NCI-H748 treated with DMSO at 0.1 percent for 48 hours (cell line): ENCODE results near the gene FADS6.
"Not testable (repeated sequence)": the region's sequence is repeated elsewhere in the genome, so short reads cannot be mapped to it uniquely, and the experiment has no call there.

Source experiments
- DNase-seq: peaks from one replicate; lab custom pipeline; 2025; lab: John Stamatoyannopoulos, UW

The FADS6 gene

DNA sequence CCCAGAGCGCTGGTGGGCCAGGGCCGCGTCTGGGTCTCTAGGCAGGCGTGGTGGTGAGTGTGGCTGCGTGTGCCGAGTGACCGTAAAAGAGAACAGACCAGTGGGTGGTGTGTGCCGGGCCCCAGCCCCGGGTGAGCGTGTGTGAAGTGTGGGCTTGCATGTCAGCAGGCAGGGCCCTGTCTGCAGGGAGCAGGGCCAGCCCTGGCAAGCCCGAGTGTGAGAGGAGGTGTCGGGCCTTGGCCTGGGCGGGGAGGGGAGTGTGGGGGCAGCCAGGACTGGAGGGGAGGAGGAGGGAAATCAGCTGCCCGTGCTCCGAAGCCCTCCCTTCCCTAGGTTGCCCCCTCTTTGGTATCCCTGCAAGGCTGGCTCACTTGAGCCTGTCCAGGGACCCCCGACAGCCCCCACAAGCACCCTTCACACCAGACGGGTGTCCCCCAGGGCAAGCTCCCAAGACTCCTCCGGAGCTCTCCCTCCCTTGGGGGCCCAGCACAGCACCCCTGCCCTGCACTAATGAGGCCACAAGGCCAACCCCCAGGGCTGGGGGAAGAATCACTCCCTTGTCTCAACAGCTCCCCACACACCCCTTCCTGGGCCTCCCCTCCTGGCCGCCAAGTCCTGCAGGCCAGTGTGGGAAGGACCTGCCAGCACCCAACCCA lies 27.7 kb upstream of the FADS6 start:
- no peak for DNase-seq

DNA sequence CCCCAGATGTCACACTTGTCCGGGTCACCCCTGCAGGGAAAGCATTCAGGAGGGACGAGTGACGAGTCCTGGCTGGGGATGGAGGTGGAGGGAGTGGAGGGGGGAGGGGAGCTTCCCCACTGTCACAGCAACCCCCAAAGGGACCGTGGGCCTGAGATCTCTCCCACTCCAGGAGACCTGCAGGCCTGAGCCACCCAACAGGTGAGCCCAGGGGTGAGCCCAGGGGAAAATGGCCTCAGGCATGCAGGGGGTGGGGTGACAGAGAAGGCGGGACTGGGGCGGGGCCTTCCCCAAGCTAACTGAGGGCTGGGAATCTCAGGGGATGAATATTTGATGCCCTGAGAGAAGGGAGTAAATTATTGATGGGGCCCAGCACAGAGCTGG lies 27.2 kb upstream of the FADS6 start:
- DNase-seq: no peak

DNA sequence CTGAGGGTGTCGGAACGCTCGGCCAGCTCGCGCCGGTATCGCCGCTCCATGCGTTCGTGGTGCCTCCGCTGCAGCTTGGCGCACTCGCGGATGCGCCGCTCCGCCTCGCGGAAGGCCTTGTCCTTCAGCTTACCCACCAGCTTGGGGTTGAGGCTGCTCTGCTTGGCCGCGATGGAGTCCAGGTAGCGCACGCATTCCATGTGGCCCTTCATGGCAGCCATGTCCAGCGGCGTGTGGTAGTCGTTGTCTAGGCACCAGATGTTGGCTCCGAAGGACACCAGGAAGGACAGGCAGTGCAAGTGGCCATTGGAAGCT lies 26.8 kb upstream of the FADS6 start:
- DNase-seq: no peak

DNA sequence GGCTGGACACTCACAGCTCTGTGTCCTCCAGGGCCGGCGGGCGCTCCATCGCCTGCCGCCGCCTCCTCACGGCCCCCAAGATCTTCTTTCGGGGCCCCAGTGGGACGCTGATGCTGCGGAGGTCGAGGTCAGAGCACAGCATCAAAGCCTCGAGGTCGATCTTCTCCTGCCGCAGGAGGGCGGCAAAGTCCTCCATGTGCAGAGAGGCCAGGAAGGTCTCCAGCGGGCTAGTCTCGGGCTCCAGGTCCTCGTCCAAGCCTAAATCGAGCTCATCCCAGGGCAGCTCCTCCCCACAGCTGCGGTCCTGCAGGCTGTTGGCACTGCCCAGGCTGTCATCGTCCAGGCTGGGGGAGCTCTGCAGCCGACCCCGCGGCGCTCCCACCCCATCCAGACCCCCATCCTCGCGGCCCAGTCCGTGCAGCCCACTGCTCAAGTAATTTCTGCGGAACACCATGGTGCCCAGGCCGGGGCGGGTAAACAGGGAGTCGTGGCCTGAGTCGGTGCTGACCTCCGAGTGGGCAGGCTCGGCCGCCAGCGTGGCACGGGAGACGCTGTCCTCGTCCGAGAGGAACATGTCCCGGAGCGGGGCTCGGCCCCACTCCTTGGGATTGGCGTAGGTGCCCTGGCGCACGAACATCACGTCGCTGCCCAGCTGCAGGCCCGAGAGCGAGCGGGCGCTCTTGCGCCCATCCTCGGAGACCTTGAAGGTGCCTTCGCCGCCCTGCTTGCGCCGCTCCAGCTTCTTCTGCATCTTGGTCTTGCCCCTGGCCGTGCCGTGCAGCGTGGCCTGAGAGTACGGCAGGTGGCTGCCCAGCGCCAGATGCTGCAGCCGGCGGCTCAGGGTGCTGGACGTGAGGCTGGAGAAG lies 26.2 kb upstream of the FADS6 start:
- DNase-seq: no peak

DNA sequence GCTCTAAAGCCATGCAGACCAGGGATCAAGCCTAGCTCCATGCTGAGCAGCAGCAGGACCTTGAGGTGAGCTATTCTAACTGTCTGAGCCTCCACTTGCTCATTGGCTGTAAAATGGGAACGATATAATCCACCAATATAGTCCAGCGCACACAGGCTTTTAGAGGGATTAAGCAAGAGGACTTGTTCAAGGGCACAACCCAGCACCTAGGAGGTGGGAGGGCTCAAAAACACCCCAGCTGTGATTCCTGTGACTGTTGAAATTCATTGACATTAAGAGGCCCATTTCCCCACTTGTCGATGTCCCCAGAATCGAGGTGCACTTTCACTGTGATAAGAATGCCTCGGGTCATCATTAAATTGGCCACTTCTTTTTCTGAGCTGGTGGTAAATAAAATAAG lies 25.5 kb upstream of the FADS6 start:
- DNase-seq: no peak

DNA sequence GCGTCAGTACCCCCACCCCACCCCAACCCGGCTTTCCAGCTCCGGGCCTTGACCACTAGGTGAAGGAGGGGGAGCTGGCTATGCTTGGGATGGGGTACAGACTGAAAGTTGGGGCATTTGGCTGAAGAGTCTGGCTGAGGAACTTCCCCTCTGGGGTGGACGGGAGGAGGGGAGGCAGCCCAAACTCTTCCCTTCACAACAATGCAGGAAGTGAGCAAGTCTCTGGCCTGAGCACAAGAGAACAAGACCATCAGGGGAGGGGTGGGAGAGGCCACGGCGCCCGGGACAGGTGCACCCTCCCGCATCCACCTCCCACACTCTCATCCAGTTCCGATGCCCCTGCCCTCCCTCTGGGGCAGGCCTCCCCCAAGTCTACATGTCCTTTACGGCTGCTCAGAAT lies 24.0 kb upstream of the FADS6 start:
- DNase-seq: no peak

DNA sequence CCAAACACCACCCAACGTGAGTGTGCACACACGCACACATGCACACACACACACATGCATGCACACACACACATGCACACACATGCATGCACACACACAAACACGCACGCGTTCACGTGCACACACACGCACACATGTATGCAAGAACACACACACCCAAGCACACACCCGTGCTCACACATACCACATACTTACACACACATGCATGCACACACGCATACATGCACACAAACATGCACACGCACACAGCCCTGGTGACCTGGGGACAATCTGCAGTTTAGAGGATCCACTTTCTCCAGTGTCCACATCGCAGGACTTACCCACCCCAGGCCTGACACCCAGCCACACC lies 23.4 kb upstream of the FADS6 start:
- no peak for DNase-seq

DNA sequence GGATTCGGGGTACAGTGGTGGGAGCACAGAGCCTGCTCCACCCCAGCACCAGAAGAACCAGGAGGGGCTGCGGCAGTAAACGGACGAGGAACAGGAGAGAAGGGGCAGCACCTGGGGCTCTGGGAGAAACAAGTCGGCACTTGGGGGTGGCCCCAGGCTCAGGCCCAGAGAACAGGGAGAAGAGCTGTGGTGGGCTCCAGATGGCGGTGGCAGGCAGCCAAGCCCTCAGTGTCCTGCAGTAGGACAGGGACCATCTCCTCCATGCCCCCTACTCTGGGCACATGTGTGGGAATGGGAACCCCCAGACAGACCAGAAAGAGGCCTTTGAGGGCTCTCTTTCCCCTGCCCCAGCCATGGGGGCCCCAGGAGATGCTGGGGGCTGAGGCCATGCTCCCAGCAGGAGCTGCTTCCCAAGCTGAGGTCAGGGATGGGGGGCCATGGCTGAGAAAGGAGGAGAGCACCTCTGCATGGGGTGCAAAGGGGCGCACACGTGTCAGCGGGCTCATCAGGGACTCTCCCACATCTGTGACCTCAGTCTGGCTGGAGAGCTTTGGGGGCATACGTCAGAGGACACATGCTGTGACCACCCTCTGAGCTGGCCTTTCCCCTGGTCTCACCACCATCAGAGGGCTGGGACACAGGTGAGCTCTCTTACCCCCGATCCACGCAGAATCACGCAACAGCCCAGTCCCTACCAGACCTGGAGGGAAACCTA lies 22.9 kb upstream of the FADS6 start:
- no peak for DNase-seq

DNA sequence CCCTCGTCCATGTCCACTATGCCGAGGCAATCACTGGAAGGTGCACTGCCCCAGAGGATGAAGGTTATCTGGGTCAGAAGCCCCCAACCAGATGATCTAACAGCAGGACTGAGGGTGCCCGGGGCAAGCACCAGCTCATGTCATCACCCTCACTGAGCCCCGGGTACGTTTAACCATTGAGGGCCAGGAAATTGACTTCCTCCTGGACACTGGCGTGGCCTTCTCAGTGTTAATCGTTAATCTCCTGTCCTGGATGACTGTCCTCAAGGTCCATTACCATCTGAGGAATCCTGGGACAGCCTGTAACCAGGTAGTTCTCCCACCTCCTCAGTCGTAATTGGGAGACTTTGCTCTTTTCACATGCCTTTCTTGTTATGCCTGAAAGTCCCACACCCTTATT lies 18.0 kb upstream of the FADS6 start:
- not testable (repeated sequence) for DNase-seq

DNA sequence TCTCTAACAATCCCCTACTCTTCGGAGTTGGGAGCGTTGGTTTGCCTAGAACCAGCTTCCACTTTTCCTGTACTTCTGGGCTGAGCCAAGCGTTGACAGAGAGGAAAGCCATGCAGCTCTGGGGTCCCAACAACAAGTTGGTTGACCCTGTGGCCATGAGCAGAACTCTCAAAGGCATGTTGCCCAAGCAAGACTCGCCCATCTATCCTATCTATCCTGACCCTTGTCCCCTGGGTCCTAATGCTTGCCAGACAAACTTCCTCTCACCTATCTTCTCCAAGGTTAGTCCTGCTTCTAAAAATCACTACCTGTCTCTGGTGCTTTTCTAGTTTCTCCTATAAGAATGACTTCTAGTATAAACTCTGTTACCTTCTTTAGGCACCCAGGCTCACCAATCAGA lies 15.7 kb upstream of the FADS6 start:
- DNase-seq: not testable (repeated sequence)

DNA sequence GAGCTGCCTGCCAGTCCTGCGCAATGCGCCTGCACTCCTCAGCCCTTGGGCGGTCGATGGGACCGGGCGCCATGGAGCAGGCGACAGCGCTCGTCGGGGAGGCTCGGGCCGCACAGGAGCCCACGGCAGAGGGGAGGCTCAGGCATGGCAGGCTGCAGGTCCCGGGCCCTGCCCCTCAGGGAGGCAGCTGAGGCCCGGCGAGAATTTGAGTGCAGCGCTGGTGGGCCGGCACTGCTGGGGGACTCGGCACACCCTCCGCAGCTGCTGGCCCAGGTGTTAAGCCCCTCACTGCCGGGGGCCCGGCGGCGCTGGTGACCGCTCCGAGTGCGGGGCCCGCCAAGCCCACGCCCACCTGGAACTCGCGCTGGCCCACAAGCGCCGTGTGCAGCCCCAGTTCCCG lies 13.6 kb upstream of the FADS6 start:
- no peak for DNase-seq

DNA sequence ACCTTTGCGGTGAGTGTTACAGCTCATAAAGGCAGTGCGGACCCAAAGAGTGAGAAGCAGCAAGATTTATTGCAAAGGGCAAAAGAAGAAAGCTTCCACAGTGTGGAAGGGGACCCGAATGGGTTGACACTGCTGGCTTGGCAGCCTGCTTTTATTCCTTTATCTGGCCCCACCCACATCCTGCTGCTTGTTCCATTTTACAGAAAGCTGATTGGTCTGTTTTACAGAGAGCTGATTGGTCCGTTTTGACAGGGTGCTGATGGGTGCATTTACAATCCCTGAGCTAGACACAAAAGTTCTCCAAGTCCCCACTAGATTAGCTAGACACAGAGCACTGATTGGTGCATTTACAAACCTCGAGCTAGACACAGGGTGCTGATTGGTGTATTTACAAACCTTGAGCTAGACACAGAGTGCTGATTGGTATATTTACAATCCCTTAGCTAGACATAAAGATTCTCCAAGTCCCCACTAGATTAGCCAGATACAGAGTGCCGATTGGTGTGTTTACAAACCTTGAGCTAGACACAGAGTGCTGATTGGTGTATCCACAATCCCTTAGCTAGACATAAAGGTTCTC lies 12.9 kb upstream of the FADS6 start:
- DNase-seq: not testable (repeated sequence)

DNA sequence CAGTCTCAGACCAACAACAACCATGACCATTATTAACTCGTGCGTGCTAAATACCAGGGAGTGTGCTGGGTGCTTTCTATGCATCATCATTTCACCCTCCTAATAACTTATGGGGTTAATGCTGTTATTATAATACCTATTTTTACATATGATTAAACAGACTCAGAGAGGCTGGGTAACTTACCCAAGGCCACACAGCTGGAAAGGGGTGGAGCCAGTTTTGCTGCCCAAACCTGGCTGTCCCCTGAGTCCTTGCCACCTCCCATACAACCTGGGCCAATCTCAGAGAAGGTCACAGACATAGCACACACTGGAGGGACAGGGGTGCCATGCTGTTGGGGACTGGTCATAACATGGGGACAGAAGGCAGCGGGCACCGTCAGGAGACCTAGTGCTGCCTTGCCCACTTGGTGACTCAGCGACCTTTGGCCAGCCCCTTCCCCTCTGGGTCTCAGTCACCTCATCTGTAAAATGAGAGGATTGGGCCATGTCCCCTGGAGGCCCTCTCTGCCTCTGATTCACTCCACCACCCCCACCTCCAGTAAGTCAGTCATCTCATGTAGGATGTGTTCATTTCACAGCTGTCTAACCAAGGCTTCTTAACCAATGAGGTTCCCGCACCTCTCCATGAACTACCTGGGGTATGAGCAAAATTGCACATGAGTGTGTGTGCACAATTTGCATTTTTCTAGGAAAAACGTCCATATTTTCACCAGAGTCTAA lies 11.4 kb upstream of the FADS6 start:
- no peak for DNase-seq

DNA sequence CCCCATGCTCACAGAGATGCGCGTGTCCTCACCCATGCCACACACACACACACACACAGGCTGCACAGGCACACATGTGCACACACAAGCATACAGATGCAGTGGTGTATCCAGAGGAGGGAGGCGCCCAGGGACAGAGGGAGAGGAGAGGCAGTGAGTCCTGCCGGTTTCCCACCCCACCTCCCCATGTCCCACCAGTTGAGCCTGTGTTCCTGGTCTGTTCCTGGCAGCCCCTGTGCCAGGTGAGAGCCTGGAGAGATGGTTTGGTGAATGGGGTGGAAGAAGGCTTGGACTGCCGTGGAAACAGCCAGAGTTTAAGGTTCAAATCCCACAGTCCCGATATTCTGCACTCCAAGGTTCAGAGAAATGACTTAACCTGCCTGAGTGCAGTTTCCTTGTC lies 10.2 kb upstream of the FADS6 start:
- DNase-seq: no peak

DNA sequence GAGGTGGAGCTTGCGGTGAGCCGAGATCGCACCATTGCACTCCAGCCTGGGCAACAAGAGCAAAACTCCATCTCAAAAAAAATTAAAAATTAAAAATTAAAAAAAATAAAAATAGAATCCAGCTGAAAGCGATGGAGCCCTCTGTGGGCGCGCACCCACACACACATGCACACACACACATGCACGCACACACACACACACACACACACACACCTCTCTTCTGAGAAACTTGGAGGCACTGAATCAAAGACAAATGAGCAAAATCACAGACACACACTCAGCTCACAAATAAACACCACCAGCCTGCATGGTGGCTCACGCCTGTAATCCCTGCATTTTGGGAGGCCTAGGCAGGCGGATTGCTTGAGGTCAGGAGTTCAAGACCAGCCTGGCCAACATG lies 9.6 kb upstream of the FADS6 start:
- DNase-seq: no peak

DNA sequence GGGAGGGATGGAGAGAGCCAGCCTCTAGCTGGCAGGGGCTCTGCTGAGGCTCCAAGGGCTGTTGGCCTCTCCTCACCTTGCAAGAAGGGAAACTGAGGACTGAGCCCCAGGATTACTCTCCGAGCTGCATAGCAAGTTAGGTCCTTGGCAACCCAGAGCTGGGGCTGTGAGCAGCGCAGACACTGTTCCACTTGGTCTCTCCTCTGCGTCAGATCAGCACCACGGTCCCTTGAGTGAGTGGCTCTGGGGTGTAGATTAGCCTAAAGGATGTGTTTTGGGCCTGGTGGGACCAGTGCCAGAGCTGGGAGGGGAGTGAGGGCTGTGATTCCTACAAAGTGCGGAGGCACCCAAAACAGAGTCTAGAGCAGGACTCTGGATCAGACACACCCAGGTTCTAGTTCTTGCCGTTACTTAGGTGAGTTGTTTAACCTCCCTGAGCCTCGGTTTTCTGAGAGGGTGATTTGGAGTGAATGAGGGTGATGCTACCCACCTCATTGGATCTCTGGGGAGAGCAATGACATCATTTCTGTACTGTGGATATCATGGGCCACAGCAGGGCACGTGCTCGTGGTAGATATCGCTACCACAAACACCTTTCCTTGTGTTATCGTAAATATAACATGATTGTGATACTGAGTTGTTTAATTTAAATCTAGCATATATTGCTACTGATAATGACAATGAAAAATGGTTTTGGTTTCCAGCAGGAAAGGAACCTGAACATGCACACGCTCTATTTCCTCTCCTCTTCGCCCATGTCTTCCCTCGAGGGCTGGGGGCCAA lies 8.1 kb upstream of the FADS6 start:
- no peak for DNase-seq

DNA sequence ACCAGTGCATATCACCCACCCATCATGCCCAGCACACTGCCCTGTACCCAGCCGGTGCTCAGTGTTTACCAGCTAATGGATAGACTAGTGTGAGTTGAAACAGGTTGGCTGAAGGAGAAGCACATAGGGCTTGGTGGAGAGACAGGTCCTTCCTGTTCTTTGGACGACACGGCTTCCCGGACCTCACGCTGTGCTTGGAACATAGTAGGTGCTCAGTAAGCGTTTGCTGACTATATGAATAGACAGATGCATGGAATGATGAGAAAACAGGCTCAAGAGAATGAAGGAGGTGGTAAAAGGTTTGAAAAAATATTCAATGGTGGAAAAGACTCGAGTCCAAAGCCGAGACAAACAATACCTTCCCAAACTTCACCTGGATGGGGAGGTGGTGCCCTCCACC lies 6.8 kb upstream of the FADS6 start:
- no peak for DNase-seq

DNA sequence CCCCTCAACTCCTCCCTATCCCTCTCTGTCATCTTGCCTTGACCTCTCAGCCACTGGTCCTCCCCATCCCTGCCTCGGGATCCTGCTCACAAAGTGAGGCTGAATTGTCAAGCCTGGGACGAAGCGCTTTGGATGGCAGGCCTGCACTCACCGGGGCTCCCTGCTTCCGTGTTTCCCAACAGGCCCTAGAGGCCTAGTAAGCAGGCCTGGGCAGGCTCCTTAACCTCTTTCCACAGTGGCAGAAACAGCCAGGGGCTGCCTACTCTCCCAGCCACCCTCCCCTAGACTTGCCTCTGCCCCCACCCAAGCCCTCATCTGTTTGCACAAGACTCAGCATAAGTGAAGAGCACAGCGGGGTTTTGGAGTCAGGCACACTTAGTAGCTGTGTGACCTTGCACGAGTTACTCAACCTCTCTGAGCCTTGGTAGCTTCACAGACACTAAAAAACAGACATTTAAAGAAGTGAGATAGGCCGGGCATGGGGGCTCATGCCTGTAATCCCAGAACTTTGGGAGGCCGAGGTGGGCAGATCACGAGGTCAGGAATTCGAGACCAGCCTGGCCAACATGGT lies 5.0 kb upstream of the FADS6 start:
- no peak for DNase-seq

DNA sequence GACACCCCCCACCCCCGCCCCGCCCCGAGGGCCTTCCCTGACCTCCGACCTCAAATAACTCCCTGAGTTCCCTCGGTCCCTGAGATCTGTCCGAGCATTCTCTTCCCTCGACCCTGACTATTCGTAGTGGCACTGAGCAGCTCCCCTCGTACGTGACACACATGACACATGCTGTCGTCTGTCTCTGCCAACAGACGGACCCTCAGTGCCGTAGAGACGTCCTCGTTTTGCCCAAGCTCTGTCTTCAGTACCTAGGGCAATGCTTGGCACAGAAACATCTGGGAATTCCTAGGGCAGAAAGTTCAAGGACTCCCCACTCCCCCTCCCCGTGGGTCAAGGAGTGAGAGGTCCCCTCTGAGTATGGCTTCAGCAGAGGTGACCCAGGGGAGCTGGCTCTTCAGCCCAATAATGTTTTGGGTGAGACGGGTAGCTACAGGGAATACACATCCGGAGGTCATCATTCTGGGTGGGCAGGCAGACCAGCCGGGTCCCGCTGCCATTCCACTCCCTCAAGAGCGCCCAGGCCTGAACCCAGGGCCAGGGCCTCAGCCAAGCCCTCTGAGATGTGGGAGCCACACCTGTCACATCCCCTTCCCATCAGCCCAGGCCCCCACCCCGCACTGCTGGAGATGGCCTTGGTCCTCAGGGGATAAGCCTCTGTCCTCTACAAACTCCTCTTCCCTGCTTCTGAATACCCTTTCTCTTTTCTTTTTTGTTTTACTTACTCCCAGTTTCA lies 671 bp upstream of the FADS6 start:
- no peak for DNase-seq

DNA sequence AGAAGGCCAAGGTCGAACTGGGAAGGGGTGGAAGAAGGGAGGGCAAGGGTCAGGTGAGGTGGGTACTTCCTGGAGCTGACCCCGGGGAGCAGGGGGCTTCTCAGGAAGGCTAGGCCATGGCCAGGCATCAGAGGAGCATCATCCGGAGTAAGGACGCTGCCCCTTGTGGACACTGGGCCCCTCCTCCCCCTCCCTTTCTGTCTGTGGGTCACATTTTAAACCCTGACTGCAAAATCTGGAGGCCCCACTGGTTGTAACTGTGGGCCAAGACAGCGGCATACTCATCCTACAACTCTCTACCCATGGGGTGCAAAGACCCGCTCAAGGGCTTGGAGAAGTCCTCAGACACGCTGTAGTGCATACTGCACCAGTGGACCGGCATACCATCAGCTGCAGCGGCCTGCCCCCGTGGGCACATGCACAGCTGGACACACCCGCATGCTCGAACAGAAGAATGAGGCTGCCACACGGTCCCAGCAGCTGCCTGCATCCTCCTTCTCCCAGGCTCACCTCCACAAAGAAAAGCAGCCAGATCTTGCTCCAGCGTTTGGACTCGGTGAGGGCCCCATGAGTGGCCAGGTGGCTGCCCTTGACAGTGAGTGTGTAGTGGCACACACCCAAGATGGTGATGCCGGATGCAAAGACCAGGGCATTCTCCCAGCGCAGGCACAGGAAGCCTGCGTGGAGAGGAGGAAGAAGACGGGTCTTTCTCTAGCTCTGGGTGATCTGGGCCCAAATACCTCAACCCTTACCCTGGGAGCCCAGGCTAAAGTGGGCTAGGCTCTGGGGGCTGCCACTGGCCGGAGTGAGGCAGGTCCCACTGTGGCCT lies 1.2 kb downstream of the FADS6 start:
- no peak for DNase-seq
